NB4 (cell line): ENCODE results near the gene IGFBP2.

Experiments used
- MYC ChIP-seq: IDR thresholded peaks from 2 replicates; pipeline ENCODE4 v1.6.1; 2011; ENCODE audit warnings: low read depth, low read length
- POLR2A ChIP-seq: IDR thresholded peaks from 2 replicates; pipeline ENCODE4 v1.6.1; 2011; ENCODE audit warnings: mild to moderate bottlenecking; ENCODE audit not compliant: insufficient read length; ENCODE audit errors: extremely low read depth
- TF ChIP-seq, protein P1 (sequence below): IDR thresholded peaks from one replicate; pipeline ENCODE4 v1.5.1; 2012; ENCODE audit warnings: low read depth, low read length
- TF ChIP-seq, protein P2 (sequence below): IDR thresholded peaks from 2 replicates; pipeline ENCODE4 v1.6.1; 2011; ENCODE audit warnings: low read depth, low read length

DNA sequence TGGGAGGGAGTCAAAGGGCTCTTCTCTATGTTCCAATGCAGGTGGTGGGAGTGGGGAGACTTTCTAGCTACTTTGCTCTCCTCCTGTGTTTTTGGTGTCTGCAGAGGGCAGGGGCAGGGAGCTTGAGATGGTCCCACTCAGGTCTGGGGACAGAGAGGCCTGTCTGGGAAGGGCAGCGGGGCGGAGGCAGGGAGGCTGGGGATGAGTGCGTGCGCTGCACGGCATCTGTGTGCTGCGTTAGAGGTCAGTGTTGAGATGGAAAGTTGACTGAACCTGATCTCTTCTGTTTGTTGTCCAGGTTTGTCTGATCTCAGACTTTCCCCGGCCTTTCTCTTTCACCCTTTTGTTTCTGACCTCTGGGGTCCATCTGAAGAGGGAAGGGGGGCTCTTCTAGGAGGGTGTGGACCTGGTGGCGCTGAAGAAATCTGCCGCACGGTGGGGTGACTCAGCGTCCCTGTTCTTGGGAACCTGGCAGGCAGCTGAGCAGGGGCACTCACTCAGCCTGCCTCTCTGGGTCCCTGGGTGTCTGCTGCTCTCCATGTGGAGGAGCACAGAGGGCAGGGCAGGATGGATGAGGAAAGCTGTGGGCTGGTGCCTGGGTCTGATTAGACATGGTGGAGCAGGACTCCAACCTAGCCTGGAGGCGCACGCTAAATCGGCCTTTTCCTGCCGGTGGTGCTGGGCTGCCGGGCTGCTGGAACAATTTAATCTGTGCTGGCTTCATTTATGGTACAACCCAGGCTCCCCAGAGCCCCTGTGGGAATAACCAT lies 24.1 kb downstream of the IGFBP2 start:
- TF ChIP-seq, protein P1, sequence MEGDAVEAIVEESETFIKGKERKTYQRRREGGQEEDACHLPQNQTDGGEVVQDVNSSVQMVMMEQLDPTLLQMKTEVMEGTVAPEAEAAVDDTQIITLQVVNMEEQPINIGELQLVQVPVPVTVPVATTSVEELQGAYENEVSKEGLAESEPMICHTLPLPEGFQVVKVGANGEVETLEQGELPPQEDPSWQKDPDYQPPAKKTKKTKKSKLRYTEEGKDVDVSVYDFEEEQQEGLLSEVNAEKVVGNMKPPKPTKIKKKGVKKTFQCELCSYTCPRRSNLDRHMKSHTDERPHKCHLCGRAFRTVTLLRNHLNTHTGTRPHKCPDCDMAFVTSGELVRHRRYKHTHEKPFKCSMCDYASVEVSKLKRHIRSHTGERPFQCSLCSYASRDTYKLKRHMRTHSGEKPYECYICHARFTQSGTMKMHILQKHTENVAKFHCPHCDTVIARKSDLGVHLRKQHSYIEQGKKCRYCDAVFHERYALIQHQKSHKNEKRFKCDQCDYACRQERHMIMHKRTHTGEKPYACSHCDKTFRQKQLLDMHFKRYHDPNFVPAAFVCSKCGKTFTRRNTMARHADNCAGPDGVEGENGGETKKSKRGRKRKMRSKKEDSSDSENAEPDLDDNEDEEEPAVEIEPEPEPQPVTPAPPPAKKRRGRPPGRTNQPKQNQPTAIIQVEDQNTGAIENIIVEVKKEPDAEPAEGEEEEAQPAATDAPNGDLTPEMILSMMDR, result no peak
- no peak for TF ChIP-seq MYC
- TF ChIP-seq, protein P2, sequence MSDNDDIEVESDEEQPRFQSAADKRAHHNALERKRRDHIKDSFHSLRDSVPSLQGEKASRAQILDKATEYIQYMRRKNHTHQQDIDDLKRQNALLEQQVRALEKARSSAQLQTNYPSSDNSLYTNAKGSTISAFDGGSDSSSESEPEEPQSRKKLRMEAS, result no peak
- no peak for TF ChIP-seq POLR2A
